Measurements from ENCODE around the gene FAM124A. TPM values are rescaled to one million over a fixed set of nuclear protein-coding genes. Genes with fewer than 3 reads are reported as not detected.

The FAM124A gene
- total RNA-seq, 1 experiment from 2014 or later: 3.1 TPM

GRCh38 chr13:51237386-51237785, 15.2 kb downstream of the FAM124A start:
- no peak for TF ChIP-seq YY1 (IDR thresholded peaks at IDR 0.05; ENCODE audit: extremely low read depth, insufficient replicate concordance, low read depth, low read length)
- TF ChIP-seq ATF3 (IDR thresholded peaks at IDR 0.05): no peak
- TF ChIP-seq SIN3A (IDR thresholded peaks at IDR 0.05; ENCODE audit: low read depth): no peak
- TF ChIP-seq CTCF (IDR thresholded peaks at IDR 0.05 in 2 of 3, conservative IDR thresholded peaks at IDR 0.05 in 1 of 3; ENCODE audit: borderline replicate concordance in 1 of 3, insufficient read depth in 1 of 3, low read depth in 2 of 3, low read length in 2 of 3): no peak
- TF ChIP-seq CBX3 (IDR thresholded peaks at IDR 0.05; ENCODE audit: low read depth): no peak
- no peak for TF ChIP-seq ELF1 (IDR thresholded peaks at IDR 0.05; ENCODE audit: borderline replicate concordance, low read depth)
- TF ChIP-seq ZFX (IDR thresholded peaks at IDR 0.05): no peak
- no peak for TF ChIP-seq ZNF274 (IDR thresholded peaks at IDR 0.05; ENCODE audit: low read depth, low read length)
- TF ChIP-seq MAX (IDR thresholded peaks at IDR 0.05): no peak
- no peak for TF ChIP-seq REST (IDR thresholded peaks at IDR 0.05; ENCODE audit: low read depth)
- no peak for TF ChIP-seq EZH2 (IDR thresholded peaks at IDR 0.05)
- TF ChIP-seq ZBTB33 (IDR thresholded peaks at IDR 0.05; ENCODE audit: extremely low read depth, insufficient replicate concordance, low read length): no peak
- TF ChIP-seq EGR1 (IDR thresholded peaks at IDR 0.05; ENCODE audit: low read depth): no peak
- TF ChIP-seq SP1 (IDR thresholded peaks at IDR 0.05; ENCODE audit: low read depth): no peak
- no peak for TF ChIP-seq POLR2A (IDR thresholded peaks at IDR 0.05; ENCODE audit: borderline replicate concordance, extremely low read depth, insufficient read depth, insufficient read length)
- TF ChIP-seq CEBPB (IDR thresholded peaks at IDR 0.05; ENCODE audit: low read depth): no peak
- TF ChIP-seq EZH2phosphoT487 (IDR thresholded peaks at IDR 0.05; ENCODE audit: borderline replicate concordance): no peak
- no peaks in the 10 kb centered on the region for H3K9me2 ChIP-seq (ENCODE audit: insufficient read depth)
- no peak overlapping the region for H3K9ac ChIP-seq (ENCODE audit: low read length)
- H3K27ac ChIP-seq (ENCODE audit: low read depth, low read length): no peak overlapping the region
- no peaks in the 10 kb centered on the region for H3K4me1 ChIP-seq (ENCODE audit: control insufficient read depth in 1 of 2, insufficient read depth in 2 of 2, low read length in 2 of 2)
- H3K36me3 ChIP-seq (ENCODE audit: control insufficient read depth in 1 of 2, insufficient read depth in 2 of 2, low read length in 2 of 2): no peaks in the 10 kb centered on the region
- BruUV-seq (replicated peaks): no TSS peak
- ChIA-PET CTCF (interaction anchor here (1.1 to 1.5 kb wide), 2 partner anchors 9 to 49 kb away, joined by 3 to 5 read pairs; no protein-coding TSS in a partner anchor), POLR2A (interaction anchor here (1.0 kb wide), 1 partner anchor 216 kb away, joined by 3 read pairs; the partner anchor contains the start of gene INTS6), RAD21 (ENCODE audit: low non-redundant PET in 1 of 2, low total read pairs in 2 of 2, uncharacterized antibody in 2 of 2, unreplicated experiment in 2 of 2) (no interaction called here)
- DNase-seq (ENCODE audit: low read depth, low spot score) (no peak), ATAC-seq (no peak)
- H3K9me3 ChIP-seq (ENCODE audit: control insufficient read depth in 1 of 2, insufficient read depth in 1 of 2, low read depth in 1 of 2, low read length in 2 of 2): no peaks in the 10 kb centered on the region
- H4K20me1 ChIP-seq (ENCODE audit: insufficient read depth): no peaks in the 10 kb centered on the region
- H2AFZ ChIP-seq (ENCODE audit: low read depth, low read length, poor library complexity, severe bottlenecking): no peak overlapping the region
- no peak overlapping the region for H3K4me2 ChIP-seq (ENCODE audit: low read length)
- no peaks in the 10 kb centered on the region for H3K27me3 ChIP-seq (ENCODE audit: insufficient read depth, low read length)
- no peak overlapping the region for H3K4me3 ChIP-seq (replicated peaks in 1 of 2; ENCODE audit: low read depth in 1 of 2, low read length in 2 of 2)
- intact Hi-C loops (cut with micrococcal nuclease): no loop called here
- no peaks in the 10 kb centered on the region for H3K79me2 ChIP-seq (ENCODE audit: insufficient read depth, low read length)
